ENCODE data around the gene GAD1.
A peak's percentile ranks its signal among the peaks of the same experiment; 100 is the strongest.

Gene GAD1

GRCh38 chr2:170847716-170848115 is 31.0 kb downstream of the GAD1 start:
- H3K4me3 ChIP-seq (ENCODE audit: extremely low read depth, insufficient read depth, low read length, poor library complexity, severe bottlenecking) = no peak overlapping the region
- 95 to 100% methylated on average over 1 to 2 of the region's 4 CpGs for WGBS, 2 experiments (ENCODE audit: insufficient coverage in 2 of 2)
- no peak overlapping the region for H3K27ac ChIP-seq (ENCODE audit: low read depth, low read length, severe bottlenecking)
- peaks cover 40% of the 10 kb centered on the region for H3K4me1 ChIP-seq (ENCODE audit: control insufficient read depth, insufficient read depth, low read length, poor library complexity, severe bottlenecking)
- peaks cover 47% of the 10 kb centered on the region for H3K36me3 ChIP-seq (ENCODE audit: control insufficient read depth, insufficient read depth, low read length)
- H3K9me3 ChIP-seq (ENCODE audit: control insufficient read depth, low read length) = no peaks in the 10 kb centered on the region

- peaks cover 54% of the 10 kb centered on the region for H3K36me3 ChIP-seq (ENCODE audit: control insufficient read depth, insufficient read depth, low read length)
- peak overlapping the region; percentile 57 for H3K27ac ChIP-seq (ENCODE audit: low read depth, low read length, severe bottlenecking)
- WGBS, 2 experiments (ENCODE audit: insufficient coverage in 2 of 2) = 80 to 100% methylated on average over 1 of the region's 2 CpGs
Measured at GRCh38 chr2:170848587-170848986, 31.9 kb downstream of the GAD1 start.

GRCh38 chr2:170850251-170850650 is 33.6 kb downstream of the GAD1 start:
- H3K4me1 ChIP-seq (ENCODE audit: control insufficient read depth, insufficient read depth, low read length, poor library complexity, severe bottlenecking) = peaks cover 24% of the 10 kb centered on the region
- no peaks in the 10 kb centered on the region for H3K9me3 ChIP-seq (ENCODE audit: control insufficient read depth, low read length)
- no peak overlapping the region for H3K4me3 ChIP-seq (ENCODE audit: extremely low read depth, insufficient read depth, low read length, poor library complexity, severe bottlenecking)
- no peak overlapping the region for H3K27ac ChIP-seq (ENCODE audit: low read depth, low read length, severe bottlenecking)
- peaks cover 55% of the 10 kb centered on the region for H3K36me3 ChIP-seq (ENCODE audit: control insufficient read depth, insufficient read depth, low read length)
- WGBS, 2 experiments (ENCODE audit: insufficient coverage in 2 of 2) = 90 to 91% methylated on average over 2 to 3 of the region's 3 CpGs

More at GRCh38 chr2:170848587-170848986, 31.9 kb downstream of the GAD1 start:
- Histone ChIP-seq H3K4me3 (ENCODE audit: extremely low read depth, insufficient read depth, low read length, poor library complexity, severe bottlenecking) (no peak overlapping the region), H3K4me1 (ENCODE audit: control insufficient read depth, insufficient read depth, low read length, poor library complexity, severe bottlenecking) (peaks cover 38% of the 10 kb centered on the region), H3K9me3 (ENCODE audit: control insufficient read depth, low read length) (no peaks in the 10 kb centered on the region)

GRCh38 chr2:170851635-170852034 is 34.9 kb downstream of the GAD1 start:
- Histone ChIP-seq H3K4me3 (ENCODE audit: extremely low read depth, insufficient read depth, low read length, poor library complexity, severe bottlenecking) (no peak overlapping the region), H3K36me3 (ENCODE audit: control insufficient read depth, insufficient read depth, low read length) (peaks cover 60% of the 10 kb centered on the region), H3K27ac (ENCODE audit: low read depth, low read length, severe bottlenecking) (no peak overlapping the region), H3K9me3 (ENCODE audit: control insufficient read depth, low read length) (no peaks in the 10 kb centered on the region), H3K4me1 (ENCODE audit: control insufficient read depth, insufficient read depth, low read length, poor library complexity, severe bottlenecking) (peaks cover 23% of the 10 kb centered on the region)
- 67 to 100% methylated on average over 1 of the region's 1 CpG for WGBS, 2 experiments (ENCODE audit: insufficient coverage in 2 of 2)

- 86% methylated on average over 1 of the region's 1 CpG; no CpG with 5 or more reads in 1 of the 2 experiments for WGBS, 2 experiments (ENCODE audit: insufficient coverage in 2 of 2)
- H3K4me3 ChIP-seq (ENCODE audit: extremely low read depth, insufficient read depth, low read length, poor library complexity, severe bottlenecking) = no peak overlapping the region
- H3K27ac ChIP-seq (ENCODE audit: low read depth, low read length, severe bottlenecking) = no peak overlapping the region
- no peaks in the 10 kb centered on the region for H3K9me3 ChIP-seq (ENCODE audit: control insufficient read depth, low read length)
- peaks cover 64% of the 10 kb centered on the region for H3K36me3 ChIP-seq (ENCODE audit: control insufficient read depth, insufficient read depth, low read length)
- peaks cover 7% of the 10 kb centered on the region for H3K4me1 ChIP-seq (ENCODE audit: control insufficient read depth, insufficient read depth, low read length, poor library complexity, severe bottlenecking)
Measured at GRCh38 chr2:170856066-170856465, 39.4 kb downstream of the GAD1 start.

GRCh38 chr2:170862286-170862902 is 45.7 kb downstream of the GAD1 start:
- H3K27ac ChIP-seq (ENCODE audit: low read depth, low read length, severe bottlenecking) = no peak overlapping the region
- H3K36me3 ChIP-seq (ENCODE audit: control insufficient read depth, insufficient read depth, low read length) = peaks cover 27% of the 10 kb centered on the region
- no peaks in the 10 kb centered on the region for H3K9me3 ChIP-seq (ENCODE audit: control insufficient read depth, low read length)
- WGBS, 2 experiments (ENCODE audit: insufficient coverage in 2 of 2) = 100% methylated on average over 2 to 3 of the region's 7 CpGs
- no peak overlapping the region for H3K4me3 ChIP-seq (ENCODE audit: extremely low read depth, insufficient read depth, low read length, poor library complexity, severe bottlenecking)
- H3K4me1 ChIP-seq (ENCODE audit: control insufficient read depth, insufficient read depth, low read length, poor library complexity, severe bottlenecking) = no peaks in the 10 kb centered on the region

GRCh38 chr2:170863087-170863486 is 46.4 kb downstream of the GAD1 start:
- no CpG with 5 or more reads among the region's 4 CpGs for WGBS, 2 experiments (ENCODE audit: insufficient coverage in 2 of 2)
- Histone ChIP-seq H3K4me3 (ENCODE audit: extremely low read depth, insufficient read depth, low read length, poor library complexity, severe bottlenecking) (no peak overlapping the region), H3K9me3 (ENCODE audit: control insufficient read depth, low read length) (no peaks in the 10 kb centered on the region), H3K36me3 (ENCODE audit: control insufficient read depth, insufficient read depth, low read length) (peaks cover 20% of the 10 kb centered on the region), H3K4me1 (ENCODE audit: control insufficient read depth, insufficient read depth, low read length, poor library complexity, severe bottlenecking) (no peaks in the 10 kb centered on the region), H3K27ac (ENCODE audit: low read depth, low read length, severe bottlenecking) (no peak overlapping the region)

- peaks cover 7% of the 10 kb centered on the region for H3K4me1 ChIP-seq (ENCODE audit: control insufficient read depth, insufficient read depth, low read length, poor library complexity, severe bottlenecking)
- H3K27ac ChIP-seq (ENCODE audit: low read depth, low read length, severe bottlenecking) = no peak overlapping the region
- H3K9me3 ChIP-seq (ENCODE audit: control insufficient read depth, low read length) = no peaks in the 10 kb centered on the region
- H3K4me3 ChIP-seq (ENCODE audit: extremely low read depth, insufficient read depth, low read length, poor library complexity, severe bottlenecking) = no peak overlapping the region
- WGBS, 2 experiments (ENCODE audit: insufficient coverage in 2 of 2) = no CpG with 5 or more reads among the region's 1 CpG
- no peaks in the 10 kb centered on the region for H3K36me3 ChIP-seq (ENCODE audit: control insufficient read depth, insufficient read depth, low read length)
Measured at GRCh38 chr2:170869036-170869435, 52.3 kb downstream of the GAD1 start.

GRCh38 chr2:170869461-170869860 is 52.8 kb downstream of the GAD1 start:
- 86 to 88% methylated on average over 1 to 3 of the region's 4 CpGs for WGBS, 2 experiments (ENCODE audit: insufficient coverage in 2 of 2)
- Histone ChIP-seq H3K4me1 (ENCODE audit: control insufficient read depth, insufficient read depth, low read length, poor library complexity, severe bottlenecking) (peaks cover 7% of the 10 kb centered on the region), H3K27ac (ENCODE audit: low read depth, low read length, severe bottlenecking) (no peak overlapping the region), H3K36me3 (ENCODE audit: control insufficient read depth, insufficient read depth, low read length) (no peaks in the 10 kb centered on the region), H3K4me3 (ENCODE audit: extremely low read depth, insufficient read depth, low read length, poor library complexity, severe bottlenecking) (no peak overlapping the region), H3K9me3 (ENCODE audit: control insufficient read depth, low read length) (no peaks in the 10 kb centered on the region)

- Histone ChIP-seq H3K36me3 (ENCODE audit: control insufficient read depth, insufficient read depth, low read length) (no peaks in the 10 kb centered on the region), H3K27ac (ENCODE audit: low read depth, low read length, severe bottlenecking) (peak overlapping the region; percentile 82), H3K9me3 (ENCODE audit: control insufficient read depth, low read length) (no peaks in the 10 kb centered on the region), H3K4me1 (ENCODE audit: control insufficient read depth, insufficient read depth, low read length, poor library complexity, severe bottlenecking) (peaks cover 7% of the 10 kb centered on the region), H3K4me3 (ENCODE audit: extremely low read depth, insufficient read depth, low read length, poor library complexity, severe bottlenecking) (no peak overlapping the region)
- WGBS, 2 experiments (ENCODE audit: insufficient coverage in 2 of 2) = 24% methylated on average over 12 to 13 of the region's 13 CpGs
Measured at GRCh38 chr2:170873035-170873692, 56.5 kb downstream of the GAD1 start.

GRCh38 chr2:170878066-170878465 is 61.4 kb downstream of the GAD1 start:
- Histone ChIP-seq H3K9me3 (ENCODE audit: control insufficient read depth, low read length) (no peaks in the 10 kb centered on the region), H3K4me1 (ENCODE audit: control insufficient read depth, insufficient read depth, low read length, poor library complexity, severe bottlenecking) (no peaks in the 10 kb centered on the region), H3K4me3 (ENCODE audit: extremely low read depth, insufficient read depth, low read length, poor library complexity, severe bottlenecking) (no peak overlapping the region), H3K36me3 (ENCODE audit: control insufficient read depth, insufficient read depth, low read length) (no peaks in the 10 kb centered on the region), H3K27ac (ENCODE audit: low read depth, low read length, severe bottlenecking) (no peak overlapping the region)

Measured in mesodermal cell (in vitro differentiated cells).